OCI-LY3 (cell line): ENCODE data around the gene DPP10.

ENCODE experiments used
- H2AFZ ChIP-seq: fragments of 200-600, 300-600 bp; shearing (Covaris generic); 2 replicates; pipeline ENCODE4 v1.6.0; 2014; ENCODE audit warnings: antibody characterized with exemption, low read depth, low read length
- H3K27ac ChIP-seq: fragments of 200-600, 300-600 bp; sonication (generic); 2 replicates; pipeline ENCODE4 v1.5.1; 2014; ENCODE audit warnings: mild to moderate bottlenecking, low read length, moderate library complexity, mixed read lengths
- H3K27me3 ChIP-seq: fragments of 200-600, 300-600 bp; sonication (generic); 2 replicates; pipeline ENCODE4 v1.6.1; 2014; ENCODE audit warnings: low read depth, low read length, mixed read lengths
- H3K36me3 ChIP-seq: fragments of 200-600, 300-600 bp; sonication (generic); replicated peaks from 2 replicates; pipeline ENCODE3; 2014; ENCODE audit warnings: low read depth, low read length, mixed read lengths
- H3K4me1 ChIP-seq: fragments of 300-600, 200-600 bp; sonication (generic); 2 replicates; pipeline ENCODE4 v1.6.1; 2014; ENCODE audit warnings: low read length, mixed read lengths
- H3K4me2 ChIP-seq: fragments of 200-600, 300-600 bp; sonication (generic); 2 replicates; pipeline ENCODE4 v1.6.1; 2014; ENCODE audit warnings: low read length, mixed read lengths
- H3K4me3 ChIP-seq: fragments of 300-600, 200-600 bp; sonication (generic); 2 replicates; pipeline ENCODE4 v1.5.1; 2014; ENCODE audit warnings: antibody characterized with exemption, mild to moderate bottlenecking, low read length, moderate library complexity
- H3K79me2 ChIP-seq: fragments of 300-600, 200-600 bp; shearing (Covaris generic); 2 replicates; pipeline ENCODE4 v1.6.1; 2014; ENCODE audit warnings: mild to moderate bottlenecking, low read length, mixed read lengths
- H3K9ac ChIP-seq: fragments of 300-600, 200-600 bp; shearing (Covaris generic); 2 replicates; pipeline ENCODE4 v1.6.0; 2014; ENCODE audit warnings: mild to moderate bottlenecking, low read length, moderate library complexity
- H3K9me3 ChIP-seq: fragments of 200-600, 300-600 bp; shearing (Covaris generic); 2 replicates; pipeline ENCODE4 v1.6.1; 2014; ENCODE audit warnings: low read length, mixed read lengths; ENCODE audit not compliant: insufficient read depth
- H4K20me1 ChIP-seq: fragments of 200-600, 300-600 bp; sonication (generic); 2 replicates; pipeline ENCODE4 v1.6.1; 2016; ENCODE audit warnings: low read length, mixed read lengths; ENCODE audit not compliant: insufficient read depth
- EZH2phosphoT487 ChIP-seq: fragments of 200-600 bp; shearing (Covaris generic); IDR thresholded peaks from 2 replicates; pipeline ENCODE4 v1.6.1; 2018; ENCODE audit warnings: antibody characterized with exemption, mixed run types, low read depth
- TF ChIP-seq, protein P1 (sequence below): fragments of 200-600, 300-600 bp; sonication (generic); IDR thresholded peaks from 2 replicates; pipeline ENCODE4 v1.5.1; 2014; ENCODE audit warnings: antibody characterized with exemption, low read length, low read depth

Gene DPP10

DNA sequence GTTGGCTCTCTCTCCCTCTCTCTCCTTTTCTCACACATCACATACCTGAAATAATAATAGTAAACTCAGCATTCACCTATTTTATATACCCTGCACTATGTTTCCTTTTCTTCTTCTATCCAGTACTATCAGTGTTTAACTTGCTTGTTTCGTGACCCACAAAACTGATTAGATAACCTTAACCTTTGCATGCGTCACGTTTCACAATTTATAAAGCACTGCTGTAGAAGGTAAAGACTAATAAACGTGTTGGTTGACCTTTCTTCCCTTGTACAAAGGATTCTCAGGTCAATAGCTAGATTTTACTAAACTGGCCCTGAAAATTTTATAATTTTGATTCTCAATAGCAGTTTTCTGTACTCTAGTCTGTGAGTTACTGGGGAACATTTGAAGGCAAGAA is 791.7 kb downstream of the DPP10 start:
- no peak overlapping the region for H3K9ac ChIP-seq
- H3K79me2 ChIP-seq = no peaks in the 10 kb centered on the region
- H3K9me3 ChIP-seq = no peaks in the 10 kb centered on the region
- no peaks in the 10 kb centered on the region for H3K4me1 ChIP-seq
- H3K4me2 ChIP-seq = no peak overlapping the region
- H2AFZ ChIP-seq = no peak overlapping the region
- no peak overlapping the region for H3K4me3 ChIP-seq
- no peak for TF ChIP-seq EZH2phosphoT487
- TF ChIP-seq, protein P1, sequence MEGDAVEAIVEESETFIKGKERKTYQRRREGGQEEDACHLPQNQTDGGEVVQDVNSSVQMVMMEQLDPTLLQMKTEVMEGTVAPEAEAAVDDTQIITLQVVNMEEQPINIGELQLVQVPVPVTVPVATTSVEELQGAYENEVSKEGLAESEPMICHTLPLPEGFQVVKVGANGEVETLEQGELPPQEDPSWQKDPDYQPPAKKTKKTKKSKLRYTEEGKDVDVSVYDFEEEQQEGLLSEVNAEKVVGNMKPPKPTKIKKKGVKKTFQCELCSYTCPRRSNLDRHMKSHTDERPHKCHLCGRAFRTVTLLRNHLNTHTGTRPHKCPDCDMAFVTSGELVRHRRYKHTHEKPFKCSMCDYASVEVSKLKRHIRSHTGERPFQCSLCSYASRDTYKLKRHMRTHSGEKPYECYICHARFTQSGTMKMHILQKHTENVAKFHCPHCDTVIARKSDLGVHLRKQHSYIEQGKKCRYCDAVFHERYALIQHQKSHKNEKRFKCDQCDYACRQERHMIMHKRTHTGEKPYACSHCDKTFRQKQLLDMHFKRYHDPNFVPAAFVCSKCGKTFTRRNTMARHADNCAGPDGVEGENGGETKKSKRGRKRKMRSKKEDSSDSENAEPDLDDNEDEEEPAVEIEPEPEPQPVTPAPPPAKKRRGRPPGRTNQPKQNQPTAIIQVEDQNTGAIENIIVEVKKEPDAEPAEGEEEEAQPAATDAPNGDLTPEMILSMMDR = no peak
- H4K20me1 ChIP-seq = no peaks in the 10 kb centered on the region
- no peaks in the 10 kb centered on the region for H3K27me3 ChIP-seq
- no peak overlapping the region for H3K27ac ChIP-seq
- no peaks in the 10 kb centered on the region for H3K36me3 ChIP-seq

DNA sequence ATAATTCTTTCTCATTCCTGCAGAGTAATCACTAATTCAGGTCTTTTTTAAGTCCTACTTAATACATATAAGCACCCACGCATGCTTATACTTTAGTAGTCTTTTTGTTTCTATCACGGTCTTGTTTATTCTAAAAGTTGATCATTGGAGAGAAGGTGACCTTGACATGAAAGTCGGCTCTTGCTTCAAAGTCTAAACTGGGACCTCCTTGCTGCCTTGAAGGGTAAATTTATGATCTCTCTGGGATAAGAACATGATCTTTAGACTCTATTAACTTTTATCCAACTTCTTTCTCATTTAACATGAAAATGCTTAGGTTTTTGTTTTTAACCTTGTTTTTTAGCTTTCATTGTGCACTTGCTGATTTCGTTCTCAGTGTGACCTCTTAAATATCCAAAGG is 792.3 kb downstream of the DPP10 start:
- Histone ChIP-seq H2AFZ (no peak overlapping the region), H3K27me3 (no peaks in the 10 kb centered on the region), H3K27ac (no peak overlapping the region), H3K4me3 (no peak overlapping the region), H4K20me1 (no peaks in the 10 kb centered on the region), H3K36me3 (no peaks in the 10 kb centered on the region), H3K79me2 (no peaks in the 10 kb centered on the region), H3K9ac (no peak overlapping the region), H3K4me1 (no peaks in the 10 kb centered on the region), H3K9me3 (no peaks in the 10 kb centered on the region), H3K4me2 (no peak overlapping the region)
- no peak for TF ChIP-seq EZH2phosphoT487
- TF ChIP-seq, protein P1 = no peak

DNA sequence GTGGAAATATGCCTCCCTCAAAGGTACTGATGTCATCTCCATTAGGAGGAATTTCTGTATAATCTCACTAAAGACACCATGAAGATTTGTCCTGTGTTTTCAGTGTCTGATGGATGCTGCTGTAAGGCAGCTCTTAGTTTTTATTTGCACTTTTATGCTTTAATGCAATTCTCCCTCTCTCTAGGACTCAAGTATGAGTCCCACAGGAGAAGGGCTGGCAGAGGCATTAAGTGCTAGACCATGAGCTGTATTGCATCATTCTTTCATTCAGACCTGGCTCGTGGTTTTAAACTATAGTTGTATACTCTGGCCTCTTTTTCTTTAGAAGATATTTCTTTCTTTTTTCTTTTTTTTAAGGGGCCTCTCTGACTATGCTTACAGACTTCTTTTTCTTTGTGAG is 805.6 kb downstream of the DPP10 start:
- Histone ChIP-seq H3K79me2 (no peaks in the 10 kb centered on the region), H3K9me3 (no peaks in the 10 kb centered on the region), H3K4me2 (no peak overlapping the region), H3K4me1 (no peaks in the 10 kb centered on the region), H3K9ac (no peak overlapping the region), H2AFZ (no peak overlapping the region), H3K4me3 (no peak overlapping the region), H3K27ac (no peak overlapping the region), H4K20me1 (no peaks in the 10 kb centered on the region), H3K36me3 (no peaks in the 10 kb centered on the region), H3K27me3 (no peaks in the 10 kb centered on the region)
- no peak for TF ChIP-seq EZH2phosphoT487
- TF ChIP-seq, protein P1 = no peak

DNA sequence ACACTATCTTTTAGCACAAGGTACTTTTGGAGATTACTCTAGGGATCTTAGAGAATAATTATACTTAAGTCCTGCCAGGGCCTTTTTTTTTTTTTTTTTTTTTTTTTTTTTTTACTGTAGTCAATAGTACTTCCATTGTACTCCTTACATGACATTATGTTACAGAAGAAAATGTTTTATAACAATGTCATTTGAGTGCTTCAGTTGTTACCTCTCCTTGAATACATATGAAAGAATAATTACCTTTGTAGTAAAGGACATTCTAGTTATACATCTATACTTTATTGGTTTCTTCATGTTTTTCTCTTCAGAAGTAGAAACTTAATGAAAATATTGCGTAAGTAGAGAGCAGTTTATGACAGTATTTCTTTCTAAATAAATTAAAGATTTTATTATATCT is 834.9 kb downstream of the DPP10 start:
- no peak for TF ChIP-seq EZH2phosphoT487
- TF ChIP-seq, protein P1 = no peak

More for the DNA sequence above, 834.9 kb downstream of the DPP10 start:
- Histone ChIP-seq H4K20me1 (no peaks in the 10 kb centered on the region), H3K4me1 (no peaks in the 10 kb centered on the region), H3K9ac (no peak overlapping the region), H3K27me3 (no peaks in the 10 kb centered on the region), H3K79me2 (no peaks in the 10 kb centered on the region), H2AFZ (no peak overlapping the region), H3K9me3 (no peaks in the 10 kb centered on the region), H3K27ac (no peak overlapping the region), H3K36me3 (no peaks in the 10 kb centered on the region), H3K4me2 (no peak overlapping the region), H3K4me3 (no peak overlapping the region)
